GM12878 (cell line): ENCODE results near the gene CDK5RAP3. TPM values are rescaled to one million over a fixed set of nuclear protein-coding genes. Genes with fewer than 3 reads are reported as not detected.

Source experiments
- ATAC-seq: fragments of 200-7000 bp; cut with Tn5 transposase; 3 replicates; pipeline ENCODE4 v1.9.1; 2020; ENCODE audit warnings: mild to moderate bottlenecking, moderate library complexity
- BruUV-seq: library from RNA; stranded (reverse); fragments of 400-500 nt; replicated peaks from 2 replicates; lab custom pipeline; 2021; lab: Mats Ljungman, UMichigan
- CTCF ChIA-PET: fragments of 300-600 bp; sonication (Branson Sonifier 250); formaldehyde crosslinking; extraction: SDS; loops from one replicate; lab custom pipeline; 2021; ENCODE audit warnings: inconsistent platforms; lab: Yijun Ruan, JAX
- POLR2A ChIA-PET: fragments of 350-600 bp; formaldehyde crosslinking; extraction: SDS; loops from one replicate; lab custom pipeline; 2021; ENCODE audit warnings: inconsistent platforms; lab: Charles Lee
- RAD21 ChIA-PET: fragments of 300-600 bp; sonication (Branson Sonifier 250); formaldehyde crosslinking; loops from one replicate; lab custom pipeline; 2023; ENCODE audit warnings: antibody characterized with exemption; ENCODE audit not compliant: unreplicated experiment; lab: Charles Lee
- SMC1A ChIA-PET: fragments of 300-600 bp; sonication (Branson Sonifier 250); formaldehyde crosslinking; loops from one replicate; lab custom pipeline; 2023; ENCODE audit not compliant: unreplicated experiment, uncharacterized antibody; lab: Charles Lee
- DNase-seq: peaks from one replicate; pipeline ENCODE4 v3.0.0-alpha.2; 2011; ENCODE audit warnings: low read depth, low spot score
- FAIRE-seq: peaks from 3 replicates; lab custom pipeline; 2011; peaks lifted over from hg19 to GRCh38; lab: Jason Lieb, UNC
- H2AFZ ChIP-seq: 2 replicates; pipeline ENCODE4 v1.6.0; 2011; ENCODE audit warnings: low read depth, low read length, control low read depth; ENCODE audit not compliant: control insufficient read depth
- H3K27ac ChIP-seq: 2 replicates; pipeline ENCODE4 v1.5.1; 2011; ENCODE audit warnings: control low read depth; ENCODE audit not compliant: control insufficient read depth, insufficient read depth
- H3K27me3 ChIP-seq, 2 experiments: replicated peaks in 1 of 2; 2 replicates each; pipeline versions ENCODE4 v1.6.0 to v1.6.1; 2011; ENCODE audit warnings: low read length in 1 of 2; ENCODE audit not compliant: control insufficient read depth in 2 of 2, insufficient read depth in 2 of 2
- H3K36me3 ChIP-seq, 2 experiments: 2 replicates each; pipeline ENCODE4 v1.5.1; 2011; ENCODE audit warnings: low read length in 1 of 2; ENCODE audit not compliant: control insufficient read depth in 2 of 2, insufficient read depth in 2 of 2
- H3K4me1 ChIP-seq: 2 replicates; pipeline ENCODE4 v1.6.1; 2011; ENCODE audit warnings: mild to moderate bottlenecking, low read length, moderate library complexity, mixed read lengths; ENCODE audit not compliant: control insufficient read depth, insufficient read depth
- H3K4me2 ChIP-seq: 2 replicates; pipeline ENCODE4 v1.6.0; 2011; ENCODE audit warnings: control low read depth; ENCODE audit not compliant: control insufficient read depth, insufficient read depth
- H3K4me3 ChIP-seq: fragments of 200-600 bp; sonication (generic); 2 replicates; pipeline ENCODE4 v1.5.1; 2016
- H3K79me2 ChIP-seq: 2 replicates; pipeline ENCODE4 v1.6.0; 2011; ENCODE audit warnings: low read length; ENCODE audit not compliant: control insufficient read depth, insufficient read depth
- H3K9ac ChIP-seq: 2 replicates; pipeline ENCODE4 v1.8.0; 2011; ENCODE audit warnings: low read length, control low read depth, mixed read lengths; ENCODE audit not compliant: control insufficient read depth, insufficient read depth
- H3K9me3 ChIP-seq: replicated peaks from 3 replicates; pipeline ENCODE4 v1.5.1; 2011; ENCODE audit warnings: mild to moderate bottlenecking, low read length; ENCODE audit not compliant: control insufficient read depth, insufficient read depth
- H4K20me1 ChIP-seq: 2 replicates; pipeline ENCODE4 v1.6.0; 2011; ENCODE audit not compliant: control insufficient read depth, insufficient read depth
- CEBPZ ChIP-seq: fragments of 150-350 bp; IDR thresholded peaks from 2 replicates; pipeline ENCODE4 v1.6.1; 2016; ENCODE audit warnings: low read depth, low read length
- CTCF ChIP-seq, 3 experiments: IDR thresholded peaks in 2 of 3; conservative IDR thresholded peaks in 1 of 3; 2 replicates each; pipeline ENCODE4 v1.5.1; 2011; ENCODE audit warnings: low read depth in 3 of 3, low read length in 3 of 3, mild to moderate bottlenecking in 3 of 3, control low read depth in 2 of 3, moderate library complexity in 2 of 3, inconsistent platforms in 1 of 3, mixed read lengths in 1 of 3; ENCODE audit not compliant: control insufficient read depth in 2 of 3, insufficient read depth in 1 of 3; ENCODE audit errors: extremely low read depth in 1 of 3
- DPF2 ChIP-seq: fragments of 450-650 bp; IDR thresholded peaks from 2 replicates; pipeline ENCODE4 v1.6.1; 2017; ENCODE audit warnings: mild to moderate bottlenecking
- FOXK2 ChIP-seq: fragments of 450-650 bp; IDR thresholded peaks from 2 replicates; pipeline ENCODE4 v1.6.1; 2017; ENCODE audit warnings: mild to moderate bottlenecking, moderate library complexity
- IKZF1 ChIP-seq: fragments of 450-650 bp; conservative IDR thresholded peaks from 2 replicates; pipeline ENCODE4 v1.6.1; 2017; ENCODE audit warnings: antibody characterized with exemption, mild to moderate bottlenecking
- IRF3 ChIP-seq: fragments of 450-650 bp; IDR thresholded peaks from 2 replicates; pipeline ENCODE4 v1.6.1; 2014; ENCODE audit warnings: mild to moderate bottlenecking
- IRF4 ChIP-seq: IDR thresholded peaks from 2 replicates; pipeline ENCODE4 v1.6.1; 2011; ENCODE audit warnings: low read depth, low read length
- MAX ChIP-seq: IDR thresholded peaks from 2 replicates; pipeline ENCODE4 v1.6.1; 2012; ENCODE audit warnings: low read depth, low read length, improper control_type of control experiment
- MTA2 ChIP-seq: fragments of 450-650 bp; IDR thresholded peaks from 2 replicates; pipeline ENCODE4 v1.6.1; 2016; ENCODE audit warnings: low read depth, mild to moderate bottlenecking, moderate library complexity
- MTA3 ChIP-seq: IDR thresholded peaks from 2 replicates; pipeline ENCODE4 v1.6.1; 2012; ENCODE audit warnings: low read length, inconsistent platforms, borderline replicate concordance
- NFIC ChIP-seq: IDR thresholded peaks from 2 replicates; pipeline ENCODE4 v1.6.1; 2012; ENCODE audit warnings: low read depth, mild to moderate bottlenecking, inconsistent platforms, low read length, moderate library complexity
- NFXL1 ChIP-seq: fragments of 450-650 bp; IDR thresholded peaks from 2 replicates; pipeline ENCODE4 v1.6.1; 2017; ENCODE audit warnings: antibody characterized with exemption, mild to moderate bottlenecking, borderline replicate concordance
- PML ChIP-seq: IDR thresholded peaks from 2 replicates; pipeline ENCODE4 v1.6.1; 2012; ENCODE audit warnings: low read length, inconsistent platforms
- RAD21 ChIP-seq: IDR thresholded peaks from 2 replicates; pipeline ENCODE4 v1.6.1; 2011; ENCODE audit warnings: mild to moderate bottlenecking, low read depth, low read length, moderate library complexity; ENCODE audit not compliant: insufficient read depth
- RCOR1 ChIP-seq: conservative IDR thresholded peaks from 2 replicates; pipeline ENCODE4 v1.6.1; 2012; ENCODE audit warnings: low read depth, low read length, improper control_type of control experiment
- RUNX3 ChIP-seq: IDR thresholded peaks from 2 replicates; pipeline ENCODE4 v1.6.1; 2012; ENCODE audit warnings: low read length, inconsistent platforms
- SIX5 ChIP-seq: IDR thresholded peaks from 2 replicates; pipeline ENCODE4 v1.6.1; 2011; ENCODE audit warnings: mild to moderate bottlenecking, low read depth, low read length, moderate library complexity; ENCODE audit not compliant: severe bottlenecking
- TARDBP ChIP-seq: IDR thresholded peaks from 2 replicates; pipeline ENCODE4 v1.6.1; 2016; ENCODE audit warnings: borderline replicate concordance
- YY1 ChIP-seq: IDR thresholded peaks from 2 replicates; pipeline ENCODE4 v1.6.1; 2011; ENCODE audit warnings: low read depth, mild to moderate bottlenecking, low read length
- ZSCAN29 ChIP-seq: fragments of 450-650 bp; IDR thresholded peaks from 2 replicates; pipeline ENCODE4 v1.6.1; 2017; ENCODE audit warnings: mild to moderate bottlenecking, moderate library complexity
- WGBS: methylation state at CpG from one replicate; pipeline ENCODE4 v1.1.6; 2016; ENCODE audit warnings: low lambda C conversion rate; ENCODE audit not compliant: insufficient replicate concordance, insufficient coverage; ENCODE audit errors: missing lambda C conversion rate; 5-methylcytosine and 5-hydroxymethylcytosine counted together
- in situ Hi-C: fragments of 300-500 bp; cut with MboI; formaldehyde crosslinking; loops from 9 replicates; pipeline ENCODE4 v1.14.3; 2018; ENCODE audit warnings: mixed read lengths
- intact Hi-C: fragments of 100-400 bp; cut with micrococcal nuclease; formaldehyde crosslinking; loops from one replicate; pipeline ENCODE4 v1.14.2; 2022; ENCODE audit not compliant: unreplicated experiment
- polyA plus RNA-seq, 11 experiments: library from polyadenylated mRNA; depleted of rRNA in 4 of 11; unstranded in 6 of 11; stranded (reverse) in 5 of 11; fragments of >200 nt; fragmentation: Nextera tagmentation in 4 of 11; fragmentation: Illumina TruSeq in 1 of 11; extraction: Ambion mirVana in 4 of 11; extraction: Trizol in 1 of 11; gene quantifications; 1 replicate in 1 of 11; 2 replicates in 10 of 11; pipeline versions ENCODE4 v1.2.1 to v1.2.3, GENCODE V29; 2011 to 2016; ENCODE audit warnings: inconsistent platforms in 2 of 11, missing spikeins in 2 of 11, low read depth in 1 of 11
- total RNA-seq, 4 experiments: library from RNA; depleted of rRNA in 3 of 4; stranded (reverse); fragments of >200 nt in 3 of 4; fragmentation: Illumina TruSeq in 1 of 4; extraction: Trizol in 1 of 4; gene quantifications; 2 replicates each; pipeline versions ENCODE4 v1.2.1 to v1.2.3, GENCODE V29; 2013 to 2021

Gene CDK5RAP3
- total and polyA plus RNA-seq, 10 of the 15 experiments (the other 5 are each of a cell fraction or from before 2014, with no cell fraction given): 69.4 to 237 (median 160) TPM

GRCh38 chr17:47978324-47978723 lies 7.4 kb downstream of the CDK5RAP3 start:
- ATAC-seq (peak; percentile 98), FAIRE-seq (peak; percentile 54), DNase-seq (no peak)
- Histone ChIP-seq H3K36me3 (peaks cover 31 to 58% of the 10 kb centered on the region in 2 experiments), H3K9me3 (no peaks in the 10 kb centered on the region), H3K4me3 (no peak overlapping the region), H3K9ac (no peak overlapping the region), H3K79me2 (no peaks in the 10 kb centered on the region), H4K20me1 (no peaks in the 10 kb centered on the region), H3K4me2 (no peak overlapping the region), H3K27me3 (no peaks in the 10 kb centered on the region), H2AFZ (no peak overlapping the region), H3K27ac (no peak overlapping the region), H3K4me1 (no peaks in the 10 kb centered on the region; the same call in 1 of the 2 replicates)
- ChIA-PET CTCF (interaction anchor here (0.7 to 12.3 kb wide), 33 partner anchors 8 to 809 kb away, joined by 3 to 454 read pairs (median 5); partner anchors contain the start of genes CDK5RAP3, PNPO and SCRN2), RAD21 (interaction anchor here (0.9 to 5.0 kb wide), 13 partner anchors 9 to 135 kb away, joined by 3 to 107 read pairs (median 5); no protein-coding TSS in a partner anchor), SMC1A (interaction anchor here (0.6 to 17.2 kb wide), 11 partner anchors 11 to 137 kb away, joined by 3 to 332 read pairs (median 5); partner anchors contain the start of gene SCRN2), POLR2A (interaction anchor here (0.6 to 1.7 kb wide), 3 partner anchors 39 to 75 kb away, joined by 3 to 8 read pairs (median 7); no protein-coding TSS in a partner anchor)
- BruUV-seq: no TSS peak
- in situ Hi-C loops (no loop called here), intact Hi-C loops (loop anchor here (1.0 kb wide), 1 partner anchor 40 kb away; no protein-coding TSS in a partner anchor)
- WGBS: 9% methylated on average over 7 of the region's 7 CpGs
- no peak for TF ChIP-seq SIX5
- TF ChIP-seq RCOR1: no peak
- TF ChIP-seq YY1: peak; percentile 53; the same call in 1 of the 2 replicates
- no peak for TF ChIP-seq TARDBP
- no peak for TF ChIP-seq IRF4
- TF ChIP-seq FOXK2: no peak
- TF ChIP-seq PML: no peak
- no peak for TF ChIP-seq CEBPZ
- no peak for TF ChIP-seq MTA2
- peak; percentile 73 to 86 (median 77) for TF ChIP-seq CTCF (IDR thresholded peaks at IDR 0.05 in 2 of 3, conservative IDR thresholded peaks at IDR 0.05 in 1 of 3; ENCODE audit: control insufficient read depth in 2 of 3, extremely low read depth in 1 of 3, insufficient read depth in 1 of 3, low read depth in 3 of 3, low read length in 3 of 3)
- TF ChIP-seq MAX: no peak
- no peak for TF ChIP-seq MTA3
- TF ChIP-seq NFXL1: no peak
- TF ChIP-seq IRF3: no peak
- TF ChIP-seq DPF2: no peak
- no peak for TF ChIP-seq IKZF1
- peak; percentile 86 for TF ChIP-seq RAD21
- TF ChIP-seq RUNX3: peak; percentile 49
- no peak for TF ChIP-seq ZSCAN29
- no peak for TF ChIP-seq NFIC
